Natural killer cell (primary cell): ENCODE data around the gene MDGA2. TPM values are rescaled to one million over a fixed set of nuclear protein-coding genes. Genes with fewer than 3 reads are reported as not detected.

Experiments
- ATAC-seq, 3 donors: fragments of 150-1000 bp in 2 of 3; fragments of 200-7000 bp in 1 of 3; cut with Tn5 transposase; 1 replicate in 1 of 3; 2 replicates in 2 of 3; pipeline ENCODE4 v1.10.0; 2021; ENCODE audit warnings: mild to moderate bottlenecking in 2 of 3, moderate library complexity in 2 of 3
- DNase-seq, 2 donors: peaks; one replicate each; pipeline versions ENCODE4 v3.0.0 to v3.0.0-alpha.2; 2013 to 2021; ENCODE audit warnings: mixed read lengths in 1 of 2
- H3K27ac ChIP-seq: one replicate; pipeline ENCODE4 v1.5.1; 2013; ENCODE audit warnings: mild to moderate bottlenecking, low read length
- H3K27me3 ChIP-seq: one replicate; pipeline ENCODE4 v1.6.1; 2013; ENCODE audit warnings: low read length; ENCODE audit not compliant: control insufficient read depth, insufficient read depth
- H3K36me3 ChIP-seq: one replicate; pipeline ENCODE4 v1.6.1; 2013; ENCODE audit warnings: low read length; ENCODE audit not compliant: control insufficient read depth, insufficient read depth
- H3K4me1 ChIP-seq: one replicate; pipeline ENCODE4 v1.6.1; 2013; ENCODE audit warnings: low read length; ENCODE audit not compliant: control insufficient read depth, insufficient read depth
- H3K4me3 ChIP-seq: one replicate; pipeline ENCODE4 v1.5.1; 2013; ENCODE audit warnings: low read length
- H3K9me3 ChIP-seq: one replicate; pipeline ENCODE4 v1.6.1; 2013; ENCODE audit warnings: low read length; ENCODE audit not compliant: control insufficient read depth, insufficient read depth
- H3K27ac Mint-ChIP-seq, 2 donors: one replicate each; pipeline ENCODE4 v1.8.0; 2022; ENCODE audit warnings: mild to moderate bottlenecking in 2 of 2, mixed read lengths in 2 of 2, moderate library complexity in 1 of 2
- H3K27me3 Mint-ChIP-seq, 2 donors: one replicate each; pipeline ENCODE4 v1.8.0; 2022; ENCODE audit warnings: low read depth in 2 of 2, mixed read lengths in 2 of 2
- H3K36me3 Mint-ChIP-seq: one replicate; pipeline ENCODE4 v1.8.0; 2022; ENCODE audit warnings: mixed read lengths
- H3K4me1 Mint-ChIP-seq, 2 donors: one replicate each; pipeline ENCODE4 v1.8.0; 2022; ENCODE audit warnings: mixed read lengths in 2 of 2
- H3K4me3 Mint-ChIP-seq: one replicate; pipeline ENCODE4 v1.8.0; 2022; ENCODE audit warnings: mild to moderate bottlenecking, moderate library complexity, mixed read lengths
- H3K9me3 Mint-ChIP-seq, 2 donors: one replicate each; pipeline ENCODE4 v1.8.0; 2022; ENCODE audit warnings: mixed read lengths in 2 of 2
- CTCF ChIP-seq: fragments of 200-600 bp; IDR thresholded peaks from one replicate; pipeline ENCODE4 v1.8.0; 2022; ENCODE audit warnings: antibody characterized with exemption
- WGBS: methylation state at CpG from one replicate; pipeline ENCODE4 v1.1.7; 2013; ENCODE audit warnings: missing lambda C conversion rate; ENCODE audit not compliant: insufficient coverage; 5-methylcytosine and 5-hydroxymethylcytosine counted together
- intact Hi-C: fragments of 100-400 bp; cut with micrococcal nuclease; formaldehyde crosslinking; loops from one replicate; pipeline ENCODE4 v1.14.2; 2022
- total RNA-seq, 4 donors: library from RNA; stranded (reverse); fragments of 120-200 nt in 1 of 4; gene quantifications; one replicate each; pipeline versions ENCODE4 v1.2.3 to v1.2.4, GENCODE V29; 2013 to 2022

MDGA2 gene
- total RNA-seq, 3 donors from 2014 or later (not counting 1 experiment from before 2014, with no cell fraction given): not detected

GRCh38 chr14:47009615-47010014, 665.8 kb downstream of the MDGA2 start:
- no peaks in the 10 kb centered on the region for H3K27me3 ChIP-seq
- DNase-seq (no peak), ATAC-seq (no peak)
- no peak overlapping the region for H3K4me3 Mint-ChIP-seq
- no peaks in the 10 kb centered on the region for H3K36me3 Mint-ChIP-seq
- TF ChIP-seq CTCF: no peak
- H3K9me3 ChIP-seq: no peaks in the 10 kb centered on the region
- H3K27ac Mint-ChIP-seq: no peak overlapping the region
- H3K27ac ChIP-seq: no peak overlapping the region
- 94% methylated on average over 3 of the region's 3 CpGs for WGBS
- H3K4me1 Mint-ChIP-seq: no peaks in the 10 kb centered on the region
- no peaks in the 10 kb centered on the region for H3K27me3 Mint-ChIP-seq
- H3K4me3 ChIP-seq: no peak overlapping the region
- H3K36me3 ChIP-seq: no peaks in the 10 kb centered on the region
- H3K4me1 ChIP-seq: no peaks in the 10 kb centered on the region
- H3K9me3 Mint-ChIP-seq: peaks cover 7 to 12% of the 10 kb centered on the region in 2 donors
- intact Hi-C loops: no loop called here

- H3K27ac ChIP-seq: no peak overlapping the region
- H3K9me3 ChIP-seq: no peaks in the 10 kb centered on the region
- no peaks in the 10 kb centered on the region for H3K4me1 ChIP-seq
- Mint-ChIP-seq H3K4me1 (no peaks in the 10 kb centered on the region), H3K4me3 (no peak overlapping the region), H3K27ac (no peak overlapping the region), H3K9me3 (peaks cover 9 to 10% of the 10 kb centered on the region in 2 donors), H3K36me3 (no peaks in the 10 kb centered on the region), H3K27me3 (no peaks in the 10 kb centered on the region)
- no peaks in the 10 kb centered on the region for H3K36me3 ChIP-seq
- H3K27me3 ChIP-seq: no peaks in the 10 kb centered on the region
- no peak for TF ChIP-seq CTCF
- intact Hi-C loops: no loop called here
- no peak for ATAC-seq
- H3K4me3 ChIP-seq: no peak overlapping the region
- DNase-seq: no peak
- 100% methylated on average over 1 of the region's 2 CpGs for WGBS
Observed at GRCh38 chr14:47008732-47009131, 666.7 kb downstream of the MDGA2 start.

GRCh38 chr14:46999661-47000060, 675.7 kb downstream of the MDGA2 start:
- H3K4me3 ChIP-seq: no peak overlapping the region
- intact Hi-C loops: no loop called here
- peaks cover 3% of the 10 kb centered on the region for H3K9me3 ChIP-seq
- no peaks in the 10 kb centered on the region for H3K27me3 Mint-ChIP-seq
- H3K36me3 ChIP-seq: no peaks in the 10 kb centered on the region
- H3K27ac ChIP-seq: no peak overlapping the region
- ATAC-seq (no peak), DNase-seq (no peak)
- no peak for TF ChIP-seq CTCF
- H3K9me3 Mint-ChIP-seq: peaks cover 7 to 27% of the 10 kb centered on the region in 2 donors
- no peaks in the 10 kb centered on the region for H3K4me1 Mint-ChIP-seq
- H3K4me1 ChIP-seq: no peaks in the 10 kb centered on the region
- peaks cover 13% of the 10 kb centered on the region for H3K36me3 Mint-ChIP-seq
- no peak overlapping the region for H3K4me3 Mint-ChIP-seq
- WGBS: 50% methylated on average over 1 of the region's 1 CpG
- H3K27me3 ChIP-seq: no peaks in the 10 kb centered on the region
- H3K27ac Mint-ChIP-seq: no peak overlapping the region

- no peaks in the 10 kb centered on the region for H3K36me3 Mint-ChIP-seq
- DNase-seq: no peak
- no peak overlapping the region for H3K4me3 Mint-ChIP-seq
- Histone ChIP-seq H3K9me3 (no peaks in the 10 kb centered on the region), H3K4me3 (no peak overlapping the region), H3K27ac (no peak overlapping the region), H3K4me1 (no peaks in the 10 kb centered on the region), H3K27me3 (no peaks in the 10 kb centered on the region), H3K36me3 (no peaks in the 10 kb centered on the region)
- no peak for ATAC-seq
- TF ChIP-seq CTCF: no peak
- no peaks in the 10 kb centered on the region for H3K27me3 Mint-ChIP-seq
- H3K4me1 Mint-ChIP-seq: no peaks in the 10 kb centered on the region
- intact Hi-C loops: no loop called here
- H3K27ac Mint-ChIP-seq: no peak overlapping the region
- peaks cover 8 to 10% of the 10 kb centered on the region in 2 donors for H3K9me3 Mint-ChIP-seq
Observed at GRCh38 chr14:46989566-46989965, 685.8 kb downstream of the MDGA2 start.
